HUES48 (cell line): ENCODE results near the gene LTC4S.

Source experiments
- H3K27ac ChIP-seq: one replicate; pipeline ENCODE4 v1.7.0; 2013; ENCODE audit warnings: low read depth, low read length, inconsistent platforms
- H3K27me3 ChIP-seq: 2 replicates; pipeline ENCODE4 v1.6.1; 2013; ENCODE audit warnings: mild to moderate bottlenecking, low read length; ENCODE audit not compliant: control insufficient read depth, insufficient read depth
- H3K36me3 ChIP-seq: 2 replicates; pipeline ENCODE4 v1.6.1; 2013; ENCODE audit warnings: low read length; ENCODE audit not compliant: control insufficient read depth, insufficient read depth
- H3K4me1 ChIP-seq: 2 replicates; pipeline ENCODE4 v1.6.1; 2013; ENCODE audit warnings: mild to moderate bottlenecking, low read length; ENCODE audit not compliant: control insufficient read depth, insufficient read depth
- H3K4me3 ChIP-seq: 2 replicates; pipeline ENCODE4 v1.5.1; 2013; ENCODE audit warnings: mild to moderate bottlenecking, low read depth, low read length
- H3K9ac ChIP-seq: 2 replicates; pipeline ENCODE4 v1.6.1; 2013; ENCODE audit warnings: mild to moderate bottlenecking, low read depth, low read length, moderate library complexity
- H3K9me3 ChIP-seq: 2 replicates; pipeline ENCODE4 v1.6.1; 2013; ENCODE audit warnings: low read length; ENCODE audit not compliant: control insufficient read depth, insufficient read depth

LTC4S gene

GRCh38 chr5:179820483-179821297 is 26.9 kb downstream of the LTC4S start, which contains the start of gene SQSTM1:
SQSTM1 (plus strand) TSS chr5:179820905; CDS start chr5:179820937, 32 bp downstream.
- Histone ChIP-seq H3K4me1 (peaks cover 35% of the 10 kb centered on the region), H3K4me3 (peak within 1 kb of the TSS; percentile 91), H3K27ac (peak within 1 kb of the TSS; percentile 94), H3K9me3 (no peaks in the 10 kb centered on the region), H3K27me3 (peaks cover 2% of the 10 kb centered on the region; the same call in 1 of the 2 replicates), H3K36me3 (peaks cover 32% of the 10 kb centered on the region), H3K9ac (peak within 1 kb of the TSS; percentile 79)

GRCh38 chr5:179821298-179822058 is 27.7 kb downstream of the LTC4S start:
- Histone ChIP-seq H3K36me3 (peaks cover 39% of the 10 kb centered on the region), H3K27me3 (no peaks in the 10 kb centered on the region; the same call in 1 of the 2 replicates), H3K4me3 (peak overlapping the region; percentile 91), H3K4me1 (peaks cover 35% of the 10 kb centered on the region), H3K27ac (peak overlapping the region; percentile 94), H3K9ac (peak overlapping the region; percentile 79), H3K9me3 (no peaks in the 10 kb centered on the region)

GRCh38 chr5:179822059-179822432 is 28.3 kb downstream of the LTC4S start:
- Histone ChIP-seq H3K27me3 (no peaks in the 10 kb centered on the region; the same call in 1 of the 2 replicates), H3K36me3 (peaks cover 43% of the 10 kb centered on the region), H3K9ac (no peak overlapping the region), H3K4me3 (peak overlapping the region; percentile 91), H3K4me1 (peaks cover 35% of the 10 kb centered on the region), H3K9me3 (no peaks in the 10 kb centered on the region), H3K27ac (no peak overlapping the region)

GRCh38 chr5:179822444-179822990 is 28.7 kb downstream of the LTC4S start:
- Histone ChIP-seq H3K27ac (no peak overlapping the region), H3K4me1 (peaks cover 35% of the 10 kb centered on the region), H3K9me3 (no peaks in the 10 kb centered on the region), H3K4me3 (peak overlapping the region; percentile 91), H3K36me3 (peaks cover 44% of the 10 kb centered on the region), H3K9ac (no peak overlapping the region), H3K27me3 (no peaks in the 10 kb centered on the region; the same call in 1 of the 2 replicates)

GRCh38 chr5:179823937-179824744 is 30.4 kb downstream of the LTC4S start:
- no peak overlapping the region for H3K4me3 ChIP-seq
- no peak overlapping the region for H3K9ac ChIP-seq
- no peaks in the 10 kb centered on the region for H3K27me3 ChIP-seq
- peaks cover 58% of the 10 kb centered on the region for H3K36me3 ChIP-seq
- H3K9me3 ChIP-seq, result no peaks in the 10 kb centered on the region
- peaks cover 35% of the 10 kb centered on the region for H3K4me1 ChIP-seq
- no peak overlapping the region for H3K27ac ChIP-seq

GRCh38 chr5:179824745-179825112 is 30.9 kb downstream of the LTC4S start:
- Histone ChIP-seq H3K4me1 (peaks cover 36% of the 10 kb centered on the region), H3K27me3 (no peaks in the 10 kb centered on the region), H3K9me3 (no peaks in the 10 kb centered on the region), H3K27ac (no peak overlapping the region), H3K9ac (no peak overlapping the region), H3K4me3 (no peak overlapping the region), H3K36me3 (peaks cover 64% of the 10 kb centered on the region)

- H3K9ac ChIP-seq, result no peak overlapping the region
- peaks cover 29% of the 10 kb centered on the region for H3K4me1 ChIP-seq
- H3K27ac ChIP-seq, result no peak overlapping the region
- H3K36me3 ChIP-seq, result peaks cover 73% of the 10 kb centered on the region
- no peak overlapping the region for H3K4me3 ChIP-seq
- H3K27me3 ChIP-seq, result no peaks in the 10 kb centered on the region
- no peaks in the 10 kb centered on the region for H3K9me3 ChIP-seq
Measured at GRCh38 chr5:179825655-179826182, 31.9 kb downstream of the LTC4S start.

- Histone ChIP-seq H3K4me3 (no peak overlapping the region), H3K4me1 (peaks cover 19% of the 10 kb centered on the region), H3K9ac (no peak overlapping the region), H3K9me3 (no peaks in the 10 kb centered on the region), H3K27ac (peak overlapping the region; percentile 32), H3K36me3 (peaks cover 89% of the 10 kb centered on the region), H3K27me3 (no peaks in the 10 kb centered on the region)
Measured at GRCh38 chr5:179827680-179828079, 33.9 kb downstream of the LTC4S start.

- Histone ChIP-seq H3K9ac (no peak overlapping the region), H3K9me3 (no peaks in the 10 kb centered on the region), H3K27ac (peak overlapping the region; percentile 81), H3K4me3 (no peak overlapping the region), H3K36me3 (peaks cover 90% of the 10 kb centered on the region), H3K4me1 (peaks cover 16% of the 10 kb centered on the region), H3K27me3 (no peaks in the 10 kb centered on the region)
Measured at GRCh38 chr5:179828756-179829421, 35.1 kb downstream of the LTC4S start.
